GM18520 (cell line): ENCODE results near the gene ARPC4.

Experiments
- ATAC-seq: cut with Tn5 transposase; IDR thresholded peaks from one replicate; pipeline ENCODE4 v1.9.1; 2021; ENCODE audit not compliant: unreplicated experiment

Gene ARPC4

DNA sequence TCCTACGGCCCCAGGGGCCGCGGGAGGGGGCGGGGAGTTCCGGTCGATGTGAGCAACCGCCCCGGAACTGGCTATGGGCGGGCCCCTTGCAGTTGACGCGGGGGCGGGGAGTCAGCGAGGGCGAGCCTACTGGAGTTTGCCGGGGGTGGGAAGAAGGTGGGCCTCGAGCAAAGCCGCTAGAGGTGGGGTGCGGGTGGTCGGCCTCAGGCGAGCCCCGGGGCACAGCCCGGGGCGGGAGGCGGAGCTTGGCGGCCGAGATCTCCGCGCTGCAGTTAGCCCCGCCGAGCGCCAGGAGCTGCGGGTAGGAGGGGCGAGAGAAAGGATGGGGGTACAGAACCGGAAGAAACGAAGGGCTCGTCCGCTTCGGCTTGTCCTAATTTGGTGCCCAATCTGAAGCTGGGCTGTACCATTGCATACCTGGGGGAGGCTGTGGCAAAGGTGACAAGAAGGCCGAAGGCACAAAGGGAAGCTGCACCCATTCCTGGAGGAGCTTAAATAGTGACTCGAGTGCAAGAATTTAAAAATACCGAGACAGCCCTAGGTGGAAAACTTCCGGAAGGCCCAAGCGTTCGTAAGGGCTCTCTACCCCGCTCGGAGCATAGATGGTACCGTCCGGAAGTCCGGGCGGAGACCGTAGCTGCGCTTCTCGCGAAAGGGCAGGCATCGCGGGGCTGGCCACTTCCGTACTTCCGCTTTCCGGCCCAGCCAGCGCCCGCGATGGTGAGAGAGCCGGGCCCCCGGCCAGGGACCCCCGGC lies at the start of gene ARPC4, which contains the start of gene TADA3:
TSS of gene ARPC4 (plus strand) at position 678 of the 756 bp plus-strand sequence. CDS start at position 718, 40 bp downstream.
TSS of gene TADA3 (minus strand) at position 69 of the 756 bp plus-strand sequence. CDS start 1,007 bp downstream, outside the sequence.
- ATAC-seq, result peak; percentile 66

DNA sequence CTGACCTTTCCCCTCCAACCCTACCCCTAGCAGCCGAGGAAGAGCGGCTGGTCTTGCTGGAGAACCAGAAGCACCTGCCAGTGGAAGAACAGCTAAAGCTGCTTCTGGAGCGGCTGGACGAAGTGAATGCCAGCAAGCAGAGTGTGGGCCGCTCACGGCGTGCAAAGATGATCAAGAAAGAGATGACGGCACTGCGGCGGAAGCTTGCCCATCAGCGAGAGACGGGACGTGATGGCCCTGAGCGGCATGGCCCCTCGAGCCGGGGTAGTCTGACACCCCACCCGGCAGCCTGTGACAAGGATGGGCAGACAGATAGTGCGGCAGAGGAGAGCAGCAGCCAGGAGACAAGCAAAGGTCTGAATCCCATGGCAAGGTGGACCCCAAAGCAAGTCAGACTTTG lies 49.3 kb upstream of the ARPC4 start:
- no peak for ATAC-seq

- no peak for ATAC-seq
Measured at GRCh38 chr3:9744162-9744561, 48.7 kb upstream of the ARPC4 start.

DNA sequence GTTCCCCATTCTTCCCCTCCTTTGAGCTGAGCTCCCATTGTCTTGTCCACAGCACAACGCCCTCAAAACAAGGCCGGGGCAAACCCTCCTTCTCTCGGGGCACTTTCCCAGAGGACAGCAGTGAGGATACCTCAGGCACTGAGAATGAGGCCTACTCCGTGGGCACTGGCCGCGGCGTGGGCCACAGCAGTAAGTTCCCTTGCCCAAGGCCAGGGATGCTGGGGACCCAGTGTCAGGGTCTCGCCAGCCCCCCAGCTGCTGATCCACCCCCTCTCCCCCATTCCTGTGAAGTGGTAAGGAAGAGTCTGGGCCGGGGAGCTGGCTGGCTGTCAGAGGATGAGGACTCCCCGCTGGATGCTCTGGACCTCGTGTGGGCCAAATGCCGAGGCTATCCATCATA lies 47.4 kb upstream of the ARPC4 start:
- no peak for ATAC-seq

GRCh38 chr3:9746330-9746729 lies 46.6 kb upstream of the ARPC4 start:
- no peak for ATAC-seq

- no peak for ATAC-seq
Measured at GRCh38 chr3:9747267-9747666, 45.6 kb upstream of the ARPC4 start.

DNA sequence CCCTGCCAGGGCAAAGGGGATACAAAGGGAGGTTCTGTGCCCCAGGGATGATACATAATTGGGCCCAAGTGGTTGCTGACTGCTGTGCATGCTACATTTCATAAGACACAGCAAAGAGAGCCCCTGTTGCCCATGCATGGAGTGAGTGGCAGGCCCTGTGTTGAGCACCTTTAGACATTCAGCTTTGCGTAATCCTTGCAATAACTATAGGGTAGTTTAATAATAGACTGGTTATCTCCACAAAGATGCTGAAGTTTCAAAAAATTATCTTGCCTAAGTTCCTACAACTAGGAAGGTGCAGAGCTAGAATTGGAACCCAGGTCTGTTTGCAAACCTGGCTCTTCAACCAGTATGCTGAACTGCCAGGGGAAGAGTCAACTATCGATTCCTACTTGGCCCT lies 44.9 kb upstream of the ARPC4 start:
- no peak for ATAC-seq

DNA sequence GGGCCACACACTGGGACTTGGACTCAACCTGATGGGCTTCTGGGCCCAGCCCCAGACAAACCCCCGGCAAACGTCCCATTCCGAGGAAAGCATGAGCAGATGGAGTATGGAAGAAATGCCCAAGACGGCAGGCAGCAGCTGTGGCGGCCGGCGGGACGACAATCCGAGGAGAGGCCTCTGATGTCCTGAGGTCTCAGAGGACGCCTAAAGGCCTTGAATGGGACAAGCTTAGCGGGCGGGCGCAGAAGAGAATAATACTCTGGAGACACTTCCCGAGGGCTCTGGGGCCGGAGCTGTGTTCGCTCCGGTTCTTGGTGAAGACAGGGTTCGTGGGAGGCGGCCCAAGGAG lies 43.6 kb upstream of the ARPC4 start:
- no peak for ATAC-seq

DNA sequence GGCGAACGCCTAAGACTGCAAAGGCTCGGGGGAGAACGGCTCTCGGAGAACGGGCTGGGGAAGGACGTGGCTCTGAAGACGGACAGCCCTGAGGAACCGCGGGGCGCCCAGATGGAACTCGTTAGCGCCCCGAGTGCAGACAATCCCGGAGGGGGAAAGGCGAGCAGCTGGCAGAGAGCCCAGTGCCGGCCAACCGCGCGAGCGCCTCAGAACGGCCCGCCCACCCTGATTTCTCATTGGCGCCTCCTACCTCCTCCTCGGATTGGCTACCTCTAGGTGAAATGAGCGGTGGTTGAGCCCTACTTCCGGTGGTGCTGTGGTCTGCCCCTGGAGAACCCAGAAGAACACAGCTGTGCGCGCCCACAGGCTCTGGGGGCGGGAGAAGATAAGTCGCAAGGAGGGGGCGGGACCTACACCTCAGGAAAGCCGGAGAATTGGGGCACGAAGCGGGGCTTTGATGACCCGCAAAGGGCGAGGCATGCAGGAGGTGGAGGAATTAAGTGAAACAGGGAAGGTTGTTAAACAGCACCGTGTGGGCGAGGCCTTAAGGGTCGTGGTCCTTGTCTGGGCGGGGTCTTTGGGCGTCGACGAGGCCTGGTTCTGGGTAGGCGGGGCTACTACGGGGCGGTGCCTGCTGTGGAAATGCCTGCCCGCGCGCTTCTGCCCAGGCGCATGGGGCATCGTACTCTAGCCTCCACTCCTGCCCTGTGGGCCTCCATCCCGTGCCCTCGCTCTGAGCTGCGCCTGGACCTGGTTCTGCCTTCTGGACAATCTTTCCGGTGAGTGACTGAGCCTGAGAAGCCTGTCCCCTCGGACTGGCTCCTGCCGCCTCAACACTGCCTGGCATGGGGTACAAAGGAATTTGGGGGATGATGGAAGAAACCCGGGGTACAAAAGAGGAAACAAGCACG lies 43.0 kb upstream of the ARPC4 start, which contains the start of gene OGG1:
TSS of gene OGG1 (plus strand) at position 308 of the 911 bp plus-strand sequence. CDS start at position 643, 335 bp downstream.
- ATAC-seq, result peak; percentile 68

DNA sequence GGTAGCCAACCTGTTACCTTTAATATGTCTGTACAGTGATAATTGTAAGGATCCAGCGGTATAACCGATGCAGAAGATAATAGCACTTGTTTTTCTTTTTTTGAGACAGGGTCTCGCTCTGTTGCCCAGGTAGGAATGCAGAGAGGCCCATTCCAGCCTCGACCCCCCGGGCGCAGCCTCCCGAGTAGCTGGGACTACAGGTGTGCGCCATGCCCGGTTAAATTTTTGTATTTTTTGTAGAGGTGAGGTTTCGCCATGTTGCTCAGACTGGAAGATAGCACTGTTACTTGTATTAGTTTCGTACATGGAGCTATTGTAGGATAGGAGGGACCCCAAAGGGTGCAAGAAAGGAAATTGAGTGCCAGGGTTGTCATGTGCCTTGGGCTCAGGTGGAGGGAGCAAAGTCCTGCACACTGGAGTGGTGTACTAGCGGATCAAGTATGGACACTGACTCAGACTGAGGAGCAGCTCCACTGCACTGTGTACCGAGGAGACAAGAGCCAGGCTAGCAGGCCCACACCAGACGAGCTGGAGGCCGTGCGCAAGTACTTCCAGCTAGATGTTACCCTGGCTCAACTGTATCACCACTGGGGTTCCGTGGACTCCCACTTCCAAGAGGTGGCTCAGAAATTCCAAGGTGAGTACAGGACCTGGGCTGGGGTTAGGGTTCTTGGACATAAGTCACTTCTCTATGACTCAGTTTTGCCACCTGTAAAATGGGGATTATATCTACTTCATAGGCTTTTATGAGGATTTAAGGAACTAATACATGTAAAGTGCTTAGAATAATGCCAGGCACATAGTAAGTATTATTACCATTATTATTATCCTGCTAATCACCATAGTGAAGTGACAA lies 42.1 kb upstream of the ARPC4 start:
- no peak for ATAC-seq

DNA sequence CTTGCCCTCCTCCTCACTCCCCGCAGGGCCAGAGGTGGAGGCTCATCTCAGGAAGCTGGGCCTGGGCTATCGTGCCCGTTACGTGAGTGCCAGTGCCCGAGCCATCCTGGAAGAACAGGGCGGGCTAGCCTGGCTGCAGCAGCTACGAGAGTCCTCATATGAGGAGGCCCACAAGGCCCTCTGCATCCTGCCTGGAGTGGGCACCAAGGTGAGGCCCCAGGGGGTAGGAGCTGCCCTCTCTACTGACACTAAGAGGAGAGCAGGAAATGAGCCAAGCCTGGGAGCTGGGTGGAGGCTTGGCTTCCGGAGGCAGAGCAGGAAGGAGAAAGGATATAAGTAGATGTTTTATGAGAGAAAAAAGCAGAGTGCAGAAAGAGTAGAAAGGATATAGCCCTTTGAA lies 38.2 kb upstream of the ARPC4 start:
- ATAC-seq, result no peak

DNA sequence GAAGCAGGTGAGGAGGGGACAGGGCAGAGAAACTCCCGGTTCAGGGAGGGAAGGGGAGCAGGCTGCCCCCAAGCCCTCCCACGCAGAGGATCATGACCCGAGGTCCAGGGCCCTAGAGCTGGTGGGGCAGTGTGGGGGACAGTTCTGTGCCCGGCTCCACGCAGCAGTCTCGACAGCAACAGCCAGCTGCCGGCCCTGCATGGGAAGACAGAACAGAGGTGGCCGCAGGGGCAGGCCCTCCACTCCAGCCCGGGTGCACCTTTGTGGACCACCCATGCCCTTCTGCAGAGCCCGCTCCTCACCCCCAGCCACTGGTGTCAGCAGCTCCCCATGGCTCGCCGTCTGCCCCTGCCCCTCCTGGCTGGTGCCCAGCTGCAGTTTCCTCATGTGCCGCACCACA lies 35.5 kb upstream of the ARPC4 start:
- no peak for ATAC-seq

DNA sequence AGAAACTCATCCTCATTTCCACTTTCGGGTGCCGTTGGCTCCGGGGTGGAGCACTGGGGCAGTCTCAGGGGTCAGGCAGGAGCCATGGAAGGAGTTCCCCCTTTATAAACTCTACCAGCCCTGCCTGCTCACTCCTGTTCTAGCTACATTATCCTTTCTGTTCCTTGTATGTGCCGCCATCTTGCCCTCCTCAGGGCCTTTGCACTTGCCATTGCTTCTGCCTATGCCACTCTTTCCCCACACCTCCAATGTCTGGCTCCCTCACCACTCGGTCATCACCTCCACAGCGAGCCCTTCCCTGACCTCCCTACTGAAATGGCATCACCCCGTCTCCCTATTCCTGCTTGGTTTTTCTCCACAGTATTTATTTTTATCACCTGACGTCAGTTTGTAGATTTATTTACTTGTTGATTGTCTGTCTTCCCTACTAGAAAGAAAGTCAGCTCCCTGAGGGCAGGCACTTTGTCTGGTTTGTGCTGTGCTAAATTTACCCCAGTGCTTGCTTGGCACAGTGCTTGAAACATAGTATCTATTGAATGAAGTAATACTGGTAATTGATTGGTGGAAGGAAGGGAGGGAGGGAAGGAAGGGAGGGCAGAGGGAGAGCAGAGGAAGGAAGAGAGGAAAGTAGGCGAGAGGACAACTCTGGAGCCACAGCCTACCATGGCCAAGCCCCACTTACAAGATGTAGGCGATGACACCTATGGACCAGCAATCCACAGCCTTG lies 31.9 kb upstream of the ARPC4 start:
- no peak for ATAC-seq

GRCh38 chr3:9761919-9762318 lies 31.0 kb upstream of the ARPC4 start:
- no peak for ATAC-seq

- no peak for ATAC-seq
Measured at GRCh38 chr3:9762871-9763270, 30.0 kb upstream of the ARPC4 start.

DNA sequence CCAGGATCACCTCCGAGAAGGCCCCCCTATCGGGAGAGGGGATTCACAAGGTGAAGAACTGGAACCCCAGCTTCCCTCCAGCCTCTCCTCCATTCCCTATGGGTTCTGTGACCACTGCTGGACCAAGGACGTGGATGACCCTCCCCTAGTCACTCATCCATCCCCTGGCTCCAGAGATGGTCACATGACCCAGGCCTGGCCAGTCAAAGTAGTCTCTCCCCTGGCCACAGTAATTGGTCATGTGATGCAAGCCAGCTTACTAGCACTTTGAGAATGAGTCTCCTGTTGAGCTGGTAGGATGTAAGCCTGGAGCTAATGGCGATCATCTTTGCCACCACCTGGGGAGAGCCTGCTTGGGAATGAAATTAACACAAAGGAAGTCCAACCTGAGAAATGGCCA lies 27.0 kb upstream of the ARPC4 start:
- no peak for ATAC-seq

- ATAC-seq, result no peak
Measured at GRCh38 chr3:9767418-9767817, 25.5 kb upstream of the ARPC4 start.

GRCh38 chr3:9768141-9768775 lies 24.6 kb upstream of the ARPC4 start:
- no peak for ATAC-seq

DNA sequence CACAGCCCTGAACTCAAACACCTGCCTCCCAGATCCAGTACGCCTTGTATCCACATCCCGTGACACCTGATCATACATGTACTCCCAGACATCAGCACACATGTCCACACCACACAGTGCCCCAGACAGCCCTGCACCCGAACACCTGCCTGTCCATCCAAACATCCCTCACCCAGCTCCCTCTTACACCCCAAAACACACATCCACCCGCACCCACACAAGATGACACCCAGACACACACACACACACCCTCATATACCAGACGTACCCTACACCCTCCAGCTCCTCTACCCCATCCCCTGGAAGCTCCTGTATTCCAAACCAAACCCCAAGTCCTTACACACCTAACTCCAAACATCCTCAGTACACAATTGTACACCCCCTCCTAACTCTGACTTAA lies 23.9 kb upstream of the ARPC4 start:
- ATAC-seq, result no peak
